Caco-2 (cell line): ENCODE results near the gene ATP7B. TPM values are rescaled to one million over a fixed set of nuclear protein-coding genes. Genes with fewer than 3 reads are reported as not detected.

Source experiments
- BruUV-seq: library from RNA; stranded (reverse); fragments of 400-500 nt; replicated peaks from 2 replicates; lab custom pipeline; 2021; lab: Mats Ljungman, UMichigan
- CTCF ChIA-PET: fragments of 300-600 bp; sonication (Branson Sonifier 250); formaldehyde crosslinking; loops from one replicate; lab custom pipeline; 2022; ENCODE audit warnings: antibody characterized with exemption; lab: Charles Lee
- POLR2A ChIA-PET: fragments of 300-600 bp; sonication (Branson Sonifier 250); formaldehyde crosslinking; loops from one replicate; lab custom pipeline; 2022; ENCODE audit warnings: antibody characterized with exemption; lab: Charles Lee
- DNase-seq, 2 experiments: peaks; one replicate each; pipeline versions ENCODE4 v3.0.0 to v3.0.0-alpha.2; 2020 to 2022
- H3K27me3 ChIP-seq: replicated peaks from 2 replicates; pipeline ENCODE4 v1.6.0; 2011; ENCODE audit warnings: low read length; ENCODE audit not compliant: control insufficient read depth, insufficient read depth
- H3K36me3 ChIP-seq: 2 replicates; pipeline ENCODE4 v1.5.1; 2011; ENCODE audit warnings: low read length; ENCODE audit not compliant: control insufficient read depth, insufficient read depth
- H3K4me1 ChIP-seq: fragments of 250-450 bp; sonication (Bioruptor Pico); 2 replicates; pipeline ENCODE4 v1.5.1; 2020; ENCODE audit warnings: mild to moderate bottlenecking
- H3K4me3 ChIP-seq: 2 replicates; pipeline ENCODE4 v1.5.1; 2011; ENCODE audit warnings: low read depth, mild to moderate bottlenecking, control low read depth, low read length
- H3K9me3 ChIP-seq: fragments of 250-450 bp; sonication (Bioruptor Pico); 2 replicates; pipeline ENCODE4 v1.5.1; 2020; ENCODE audit warnings: mild to moderate bottlenecking, moderate library complexity
- H3K27ac Mint-ChIP-seq: one replicate; pipeline ENCODE4 v1.8.0; 2022; ENCODE audit warnings: mixed read lengths; ENCODE audit not compliant: unreplicated experiment
- H3K27me3 Mint-ChIP-seq: one replicate; pipeline ENCODE4 v1.8.0; 2022; ENCODE audit warnings: mixed read lengths; ENCODE audit not compliant: insufficient read depth, unreplicated experiment
- H3K36me3 Mint-ChIP-seq: one replicate; pipeline ENCODE4 v1.8.0; 2022; ENCODE audit warnings: mild to moderate bottlenecking, mixed read lengths; ENCODE audit not compliant: insufficient read depth, unreplicated experiment
- H3K4me1 Mint-ChIP-seq: one replicate; pipeline ENCODE4 v1.8.0; 2022; ENCODE audit warnings: low read depth, mixed read lengths; ENCODE audit not compliant: unreplicated experiment
- H3K4me3 Mint-ChIP-seq: one replicate; pipeline ENCODE4 v1.8.0; 2022; ENCODE audit warnings: mild to moderate bottlenecking, moderate library complexity, mixed read lengths; ENCODE audit not compliant: unreplicated experiment
- H3K9me3 Mint-ChIP-seq: one replicate; pipeline ENCODE4 v1.8.0; 2022; ENCODE audit warnings: mixed read lengths; ENCODE audit not compliant: unreplicated experiment
- intact Hi-C: fragments of 100-400 bp; cut with micrococcal nuclease; formaldehyde crosslinking; loops from one replicate; pipeline ENCODE4 v1.10.0; 2022; ENCODE audit not compliant: unreplicated experiment
- total RNA-seq: library from RNA; stranded (reverse); gene quantifications from 2 replicates; pipeline ENCODE4 v1.2.3, GENCODE V29; 2022
- TF ChIP-seq, protein P1 (sequence below), 2 experiments: fragments of 200-600 bp in 1 of 2; IDR thresholded peaks; 1 replicate in 1 of 2; 2 replicates in 1 of 2; pipeline versions ENCODE4 v1.5.1 to v1.8.0; 2011 to 2022; ENCODE audit warnings: antibody characterized with exemption in 1 of 2, control low read depth in 1 of 2, inconsistent platforms in 1 of 2, low read depth in 1 of 2, low read length in 1 of 2, mild to moderate bottlenecking in 1 of 2, moderate library complexity in 1 of 2; ENCODE audit not compliant: insufficient read depth in 1 of 2, severe bottlenecking in 1 of 2, unreplicated experiment in 1 of 2

ATP7B gene
- total RNA-seq, 1 experiment from 2014 or later, result 50.7 TPM

DNA sequence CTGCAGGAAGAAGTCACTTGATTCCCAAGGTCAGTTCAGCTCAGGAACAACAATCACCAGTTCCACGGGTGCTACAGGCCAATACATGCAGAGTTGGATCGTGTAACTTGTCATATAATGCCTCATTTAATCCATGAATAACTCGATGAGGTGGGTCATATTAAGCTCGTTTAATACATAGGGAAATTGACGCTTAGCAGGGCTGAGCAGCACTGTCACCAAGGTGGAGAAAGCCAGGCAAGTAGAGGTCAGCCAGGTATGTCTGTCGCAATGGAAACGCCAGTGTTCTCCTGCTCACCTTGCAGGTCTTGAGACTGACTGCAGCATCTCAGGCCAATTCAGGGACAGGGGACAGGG lies 97.1 kb downstream of the ATP7B start:
- BruUV-seq, result no TSS peak
- H3K4me3 ChIP-seq, result no peak overlapping the region
- no peaks in the 10 kb centered on the region for H3K27me3 Mint-ChIP-seq
- H3K27ac Mint-ChIP-seq, result no peak overlapping the region
- TF ChIP-seq, protein P1, sequence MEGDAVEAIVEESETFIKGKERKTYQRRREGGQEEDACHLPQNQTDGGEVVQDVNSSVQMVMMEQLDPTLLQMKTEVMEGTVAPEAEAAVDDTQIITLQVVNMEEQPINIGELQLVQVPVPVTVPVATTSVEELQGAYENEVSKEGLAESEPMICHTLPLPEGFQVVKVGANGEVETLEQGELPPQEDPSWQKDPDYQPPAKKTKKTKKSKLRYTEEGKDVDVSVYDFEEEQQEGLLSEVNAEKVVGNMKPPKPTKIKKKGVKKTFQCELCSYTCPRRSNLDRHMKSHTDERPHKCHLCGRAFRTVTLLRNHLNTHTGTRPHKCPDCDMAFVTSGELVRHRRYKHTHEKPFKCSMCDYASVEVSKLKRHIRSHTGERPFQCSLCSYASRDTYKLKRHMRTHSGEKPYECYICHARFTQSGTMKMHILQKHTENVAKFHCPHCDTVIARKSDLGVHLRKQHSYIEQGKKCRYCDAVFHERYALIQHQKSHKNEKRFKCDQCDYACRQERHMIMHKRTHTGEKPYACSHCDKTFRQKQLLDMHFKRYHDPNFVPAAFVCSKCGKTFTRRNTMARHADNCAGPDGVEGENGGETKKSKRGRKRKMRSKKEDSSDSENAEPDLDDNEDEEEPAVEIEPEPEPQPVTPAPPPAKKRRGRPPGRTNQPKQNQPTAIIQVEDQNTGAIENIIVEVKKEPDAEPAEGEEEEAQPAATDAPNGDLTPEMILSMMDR (IDR thresholded peaks at IDR 0.05; ENCODE audit: insufficient read depth in 1 of 2, low read depth in 1 of 2, low read length in 1 of 2, severe bottlenecking in 1 of 2, unreplicated experiment in 1 of 2), result no peak
- ChIA-PET CTCF (interaction anchor here (0.8 kb wide), 1 partner anchor 10 kb away, joined by 3 read pairs; no protein-coding TSS in a partner anchor), POLR2A (no interaction called here)
- no peaks in the 10 kb centered on the region for H3K36me3 ChIP-seq
- no peak for DNase-seq
- H3K9me3 ChIP-seq, result no peaks in the 10 kb centered on the region
- no peak overlapping the region for H3K4me3 Mint-ChIP-seq
- intact Hi-C loops, result loop anchor here (5.0 kb wide), 1 partner anchor 83 kb away; no protein-coding TSS in a partner anchor
- H3K36me3 Mint-ChIP-seq, result peaks cover 6% of the 10 kb centered on the region
- peaks cover 18% of the 10 kb centered on the region for H3K4me1 ChIP-seq
- no peaks in the 10 kb centered on the region for H3K9me3 Mint-ChIP-seq
- no peaks in the 10 kb centered on the region for H3K27me3 ChIP-seq
- H3K4me1 Mint-ChIP-seq, result peaks cover 13% of the 10 kb centered on the region

GRCh38 chr13:51913421-51914136 lies 97.7 kb downstream of the ATP7B start:
- intact Hi-C loops, result loop anchor here (2.0 to 5.0 kb wide), 2 partner anchors 17 to 84 kb away; no protein-coding TSS in a partner anchor
- no TSS peak for BruUV-seq
- Mint-ChIP-seq H3K27me3 (no peaks in the 10 kb centered on the region), H3K9me3 (no peaks in the 10 kb centered on the region), H3K27ac (no peak overlapping the region), H3K4me1 (peaks cover 13% of the 10 kb centered on the region), H3K36me3 (peaks cover 6% of the 10 kb centered on the region), H3K4me3 (no peak overlapping the region)
- Histone ChIP-seq H3K4me1 (peaks cover 18% of the 10 kb centered on the region), H3K4me3 (no peak overlapping the region), H3K27me3 (no peaks in the 10 kb centered on the region), H3K36me3 (no peaks in the 10 kb centered on the region), H3K9me3 (no peaks in the 10 kb centered on the region)
- ChIA-PET POLR2A (interaction anchor here (0.5 kb wide), 1 partner anchor 461 kb away, joined by 3 read pairs; the partner anchor contains the start of gene INTS6), CTCF (interaction anchor here (0.8 to 2.4 kb wide), 4 partner anchors 10 to 215 kb away, joined by 3 to 23 read pairs (median 10); partner anchors contain the start of gene NEK5)
- TF ChIP-seq, protein P1 (IDR thresholded peaks at IDR 0.05; ENCODE audit: insufficient read depth in 1 of 2, low read depth in 1 of 2, low read length in 1 of 2, severe bottlenecking in 1 of 2, unreplicated experiment in 1 of 2), result peak in 1 of 2 experiments; percentile 21
- peak in 1 of 2 experiments; percentile 32 for DNase-seq

GRCh38 chr13:51912511-51913225 lies 98.6 kb downstream of the ATP7B start:
- Histone ChIP-seq H3K27me3 (no peaks in the 10 kb centered on the region), H3K9me3 (no peaks in the 10 kb centered on the region), H3K4me1 (peaks cover 18% of the 10 kb centered on the region), H3K4me3 (no peak overlapping the region), H3K36me3 (no peaks in the 10 kb centered on the region)
- TF ChIP-seq, protein P1 (IDR thresholded peaks at IDR 0.05; ENCODE audit: insufficient read depth in 1 of 2, low read depth in 1 of 2, low read length in 1 of 2, severe bottlenecking in 1 of 2, unreplicated experiment in 1 of 2), result no peak
- BruUV-seq, result no TSS peak
- ChIA-PET POLR2A (interaction anchor here (0.5 kb wide), 1 partner anchor 460 kb away, joined by 3 read pairs; the partner anchor contains the start of gene INTS6), CTCF (interaction anchor here (1.0 to 2.4 kb wide), 4 partner anchors 11 to 216 kb away, joined by 3 to 23 read pairs (median 10); partner anchors contain the start of gene NEK5)
- peak in 1 of 2 experiments; percentile 10 for DNase-seq
- intact Hi-C loops, result loop anchor here (1.0 to 5.0 kb wide), 4 partner anchors 12 to 215 kb away; no protein-coding TSS in a partner anchor
- H3K4me1 Mint-ChIP-seq, result peaks cover 13% of the 10 kb centered on the region
- no peaks in the 10 kb centered on the region for H3K27me3 Mint-ChIP-seq
- peak overlapping the region; percentile 13 for H3K4me3 Mint-ChIP-seq
- peak overlapping the region; percentile 21 for H3K27ac Mint-ChIP-seq
- peaks cover 6% of the 10 kb centered on the region for H3K36me3 Mint-ChIP-seq
- no peaks in the 10 kb centered on the region for H3K9me3 Mint-ChIP-seq
